ENCODE data around the gene MXD3. TPM values are rescaled to one million over a fixed set of nuclear protein-coding genes. Genes with fewer than 3 reads are reported as not detected.

The MXD3 gene
- total and polyA plus RNA-seq, 2 donors (not counting 1 experiment from before 2014, with no cell fraction given): 11.5 to 14.8 TPM

DNA sequence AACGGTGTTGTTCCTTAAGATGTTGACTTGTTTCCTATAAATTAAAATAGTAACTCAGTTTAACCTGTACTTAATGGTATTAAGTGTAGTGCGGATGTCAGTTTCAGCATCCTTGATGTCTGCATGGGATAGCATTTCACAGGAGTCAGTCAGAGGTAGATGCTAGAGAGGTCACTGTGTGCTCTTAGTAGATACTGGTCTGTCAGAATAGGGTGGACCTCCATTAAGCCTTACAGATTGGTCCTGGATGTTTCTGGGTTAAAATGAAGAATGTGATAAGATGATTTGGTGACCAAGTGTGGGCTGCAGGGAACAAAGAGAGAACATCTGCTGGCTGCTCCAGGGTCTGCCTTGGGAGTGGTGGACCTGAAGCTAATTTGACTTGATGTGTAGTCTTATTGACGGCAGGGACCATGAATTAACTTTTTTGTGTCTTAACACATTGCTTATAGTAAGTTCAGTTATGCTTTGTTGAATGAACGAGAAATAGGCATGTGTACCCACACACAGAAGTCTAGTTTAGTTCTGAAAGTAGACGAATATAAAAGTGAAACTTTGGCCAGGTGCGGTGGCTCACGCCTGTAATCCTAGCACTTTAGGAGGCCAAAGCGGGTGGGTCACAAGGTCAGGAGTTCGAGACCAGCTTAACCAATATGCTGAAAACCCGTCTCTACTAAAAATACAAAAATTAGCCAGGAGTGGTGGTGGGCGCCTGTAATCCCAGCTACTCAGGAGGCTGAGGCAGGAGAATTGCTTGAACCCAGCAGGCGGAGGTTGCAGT lies 20.7 kb downstream of the MXD3 start:
- H3K4me3 Mint-ChIP-seq: peak overlapping the region; percentile 17
- H3K4me1 Mint-ChIP-seq: peaks cover 24% of the 10 kb centered on the region

More for the DNA sequence above, 20.7 kb downstream of the MXD3 start:
- TF ChIP-seq EZH2 (IDR thresholded peaks at IDR 0.05; ENCODE audit: borderline replicate concordance, insufficient read depth, low read depth, low read length, poor library complexity, severe bottlenecking) (no peak), CTCF (IDR thresholded peaks at IDR 0.05) (no peak)
- H3K4me1 ChIP-seq (ENCODE audit: control insufficient read depth in 2 of 2, insufficient read depth in 2 of 2, low read length in 2 of 2): peaks cover 18 to 24% of the 10 kb centered on the region in 2 donors
- Mint-ChIP-seq H3K9me3 (ENCODE audit: insufficient read depth) (no peaks in the 10 kb centered on the region), H3K27ac (peak overlapping the region; percentile 71), H3K27me3 (no peaks in the 10 kb centered on the region)
- H3K79me2 ChIP-seq (ENCODE audit: control insufficient read depth, insufficient read depth, low read length): no peaks in the 10 kb centered on the region
- WGBS (ENCODE audit: insufficient coverage): 70% methylated on average over 3 of the region's 12 CpGs
- H3K27ac ChIP-seq (ENCODE audit: low read length in 2 of 2): peak overlapping the region in 1 of 2 donors; percentile 58
- ATAC-seq (ENCODE audit: low read depth) (peak; percentile 54), DNase-seq (peak; percentile 46)
- no peak overlapping the region for H2AFZ ChIP-seq (ENCODE audit: insufficient read depth, low read depth, low read length, poor library complexity, severe bottlenecking)
- no peaks in the 10 kb centered on the region for H3K9me3 ChIP-seq (ENCODE audit: control extremely low read depth in 1 of 3, control insufficient read depth in 2 of 3, insufficient read depth in 1 of 3, low read length in 2 of 3)
- CTCF ChIA-PET: no interaction called here
- POLR2A ChIA-PET: no interaction called here
- peaks cover 28 to 79% of the 10 kb centered on the region in 2 experiments for H3K36me3 ChIP-seq (replicated peaks in 1 of 2; ENCODE audit: control extremely low read depth in 1 of 2, control insufficient read depth in 1 of 2, extremely low read depth in 1 of 2, insufficient read depth in 2 of 2, low read length in 1 of 2)
- no peaks in the 10 kb centered on the region for H3K27me3 ChIP-seq (replicated peaks in 1 of 4; ENCODE audit: control extremely low read depth in 1 of 4, control insufficient read depth in 3 of 4, insufficient read depth in 4 of 4, low read length in 3 of 4)
- no peaks in the 10 kb centered on the region for H4K20me1 ChIP-seq (ENCODE audit: control insufficient read depth, insufficient read depth, low read length, poor library complexity, severe bottlenecking)
- H3K4me3 ChIP-seq (ENCODE audit: control extremely low read depth in 1 of 5, extremely low read depth in 1 of 5, insufficient read depth in 1 of 5, low read depth in 2 of 5, low read length in 4 of 5): no peak overlapping the region
- intact Hi-C loops (cut with micrococcal nuclease): no loop called here
- peak overlapping the region; percentile 17 for H3K4me2 ChIP-seq (replicated peaks; ENCODE audit: low read depth, low read length, poor library complexity, severe bottlenecking)
- H3K9ac ChIP-seq (ENCODE audit: low read length): no peak overlapping the region

All from B cell (primary cell).